GM15510 (cell line): ENCODE measurements around the gene FNDC3B.

Source experiments
- POLR2A ChIP-seq: IDR thresholded peaks from 3 replicates; pipeline ENCODE4 v1.6.1; 2011; ENCODE audit warnings: borderline replicate concordance; ENCODE audit not compliant: insufficient read length; ENCODE audit errors: extremely low read depth

FNDC3B gene

GRCh38 chr3:172173316-172174254 lies 134.2 kb downstream of the FNDC3B start:
- TF ChIP-seq POLR2A, result no peak

GRCh38 chr3:172174513-172175253 lies 135.3 kb downstream of the FNDC3B start:
- TF ChIP-seq POLR2A, result no peak

GRCh38 chr3:172175254-172175599 lies 135.8 kb downstream of the FNDC3B start:
- no peak for TF ChIP-seq POLR2A

DNA sequence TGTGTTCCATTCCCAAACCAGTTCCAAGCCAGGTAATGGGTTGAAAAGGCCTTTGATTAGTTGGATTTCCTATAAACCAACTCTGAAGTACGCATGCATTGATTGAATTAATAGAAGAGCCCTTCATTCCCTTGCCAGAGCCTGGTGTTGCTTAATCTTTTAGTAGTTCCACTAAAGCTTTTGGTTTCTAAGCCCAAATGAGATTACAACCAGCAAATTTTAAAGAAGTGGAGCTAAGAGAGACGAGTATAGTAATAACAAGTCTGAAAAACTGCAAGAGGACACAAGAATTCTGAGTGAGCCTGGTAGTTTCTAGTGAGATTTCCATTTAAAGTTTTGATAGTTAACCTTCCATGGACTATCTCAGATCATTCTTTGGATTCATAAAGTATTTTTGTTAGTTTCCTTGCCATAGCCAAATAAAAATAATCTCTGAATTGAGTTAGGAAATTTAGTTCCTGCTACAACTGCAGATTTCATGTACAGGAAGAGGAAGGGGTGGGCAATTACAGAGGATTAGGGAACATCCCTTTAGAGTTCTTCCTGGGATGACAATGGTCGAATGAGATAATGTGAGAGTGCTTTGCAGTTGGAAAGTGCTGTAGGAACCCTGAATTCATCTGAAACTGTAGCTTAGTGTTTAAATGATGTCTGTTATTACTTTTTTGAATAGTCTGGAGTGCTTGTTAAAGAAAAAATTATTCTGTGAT lies 136.8 kb downstream of the FNDC3B start:
- no peak for TF ChIP-seq POLR2A

DNA sequence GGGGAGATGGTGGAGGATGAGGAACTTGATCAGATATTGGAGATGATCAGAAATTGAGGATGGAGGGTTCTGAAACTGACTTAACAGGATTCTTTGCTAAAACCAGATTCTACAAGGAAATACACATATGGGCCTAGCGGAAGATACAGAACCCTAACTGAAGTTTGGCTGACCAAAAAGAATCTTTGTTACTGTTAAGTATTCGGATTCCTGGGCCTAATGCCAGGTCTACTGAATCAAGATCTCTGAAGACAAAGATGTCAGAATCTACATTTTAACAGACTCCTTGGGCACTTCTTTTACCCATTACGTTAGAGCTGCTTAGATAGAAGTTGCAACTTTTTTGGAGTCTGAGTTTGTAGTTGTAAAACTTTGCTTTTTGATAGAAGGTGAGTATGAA lies 137.7 kb downstream of the FNDC3B start:
- no peak for TF ChIP-seq POLR2A

GRCh38 chr3:172177803-172178316 lies 138.5 kb downstream of the FNDC3B start:
- TF ChIP-seq POLR2A, result no peak

GRCh38 chr3:172179680-172180399 lies 140.5 kb downstream of the FNDC3B start:
- no peak for TF ChIP-seq POLR2A

- TF ChIP-seq POLR2A, result no peak
These were observed 141.1 kb downstream of the FNDC3B start for GRCh38 chr3:172180473-172180872.

DNA sequence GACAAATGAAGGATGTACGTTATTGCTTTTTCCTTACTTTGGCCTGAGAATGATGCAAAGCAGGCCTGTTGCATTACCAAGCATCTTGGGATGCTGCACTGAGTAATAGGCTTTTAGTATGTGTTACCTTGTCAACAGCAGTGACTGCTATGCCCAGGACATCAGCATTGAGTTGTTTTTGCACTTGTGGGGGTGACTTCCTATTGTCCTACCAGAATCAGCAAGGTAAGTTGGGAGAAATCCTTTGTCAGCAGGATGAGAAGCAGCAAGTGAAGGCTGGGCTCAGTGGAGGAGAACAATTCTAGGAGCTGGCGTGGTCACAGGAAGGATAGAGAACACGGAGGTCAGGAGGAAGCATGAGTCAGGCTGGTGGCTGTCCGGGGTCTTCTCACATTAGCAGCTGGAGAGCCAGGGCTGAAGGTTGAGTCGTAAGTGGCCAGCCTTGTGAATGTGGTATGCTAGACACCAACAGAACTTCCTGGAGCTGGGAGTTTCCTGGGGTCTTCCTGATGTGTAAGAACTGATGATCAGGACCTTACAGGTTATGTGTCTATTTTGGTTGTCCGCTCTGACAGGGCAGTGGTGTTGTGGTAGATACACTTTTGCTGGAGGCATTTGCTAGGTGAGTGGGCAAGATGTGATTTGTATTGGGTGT lies 142.7 kb downstream of the FNDC3B start:
- no peak for TF ChIP-seq POLR2A

- no peak for TF ChIP-seq POLR2A
These were observed 143.4 kb downstream of the FNDC3B start for GRCh38 chr3:172182797-172183196.

- TF ChIP-seq POLR2A, result no peak
These were observed 144.9 kb downstream of the FNDC3B start for GRCh38 chr3:172184106-172184822.

DNA sequence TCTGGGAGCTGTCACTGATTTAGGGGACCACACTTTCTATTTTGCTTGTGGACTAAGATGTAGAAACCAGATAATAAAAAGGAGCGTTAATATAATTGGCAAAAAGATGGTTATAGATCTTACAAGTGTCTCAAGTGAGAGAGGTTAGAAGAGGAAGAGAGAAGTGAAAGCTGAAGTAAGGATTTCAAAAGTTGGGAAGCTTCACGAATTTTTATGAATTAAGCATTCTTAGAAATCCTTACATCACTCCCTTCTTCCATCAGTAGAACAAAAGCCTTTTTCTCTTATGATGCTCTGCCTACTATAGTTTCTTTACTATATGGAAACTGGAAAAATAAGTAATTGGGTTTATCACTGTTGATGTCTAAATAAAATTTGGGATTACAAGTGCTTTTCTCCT lies 146.5 kb downstream of the FNDC3B start:
- no peak for TF ChIP-seq POLR2A

GRCh38 chr3:172186607-172187006 lies 147.2 kb downstream of the FNDC3B start:
- no peak for TF ChIP-seq POLR2A

DNA sequence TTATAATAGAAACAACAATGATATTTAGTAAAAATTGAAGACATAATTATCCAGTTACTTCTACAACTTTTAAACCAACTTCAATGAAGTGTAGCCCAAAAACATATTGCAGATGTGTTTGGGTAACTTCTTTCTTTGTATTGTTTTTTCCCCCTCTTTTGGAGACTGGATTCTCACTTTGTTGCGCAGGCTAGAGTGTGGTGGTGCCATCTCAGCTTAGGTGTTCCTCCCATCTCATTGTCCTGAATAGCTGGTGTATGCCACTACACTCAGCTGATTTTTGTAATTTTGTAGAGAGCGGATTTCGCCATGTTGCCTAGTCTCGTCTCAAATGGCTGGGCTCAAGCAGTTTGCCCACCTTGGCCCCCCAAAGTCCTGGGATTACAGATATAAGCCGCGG lies 148.1 kb downstream of the FNDC3B start:
- TF ChIP-seq POLR2A, result no peak

GRCh38 chr3:172188511-172188910 lies 149.1 kb downstream of the FNDC3B start:
- TF ChIP-seq POLR2A, result no peak
